CD14-positive monocyte (primary cell): ENCODE measurements around the gene OTOS. TPM values are rescaled to one million over a fixed set of nuclear protein-coding genes. Genes with fewer than 3 reads are reported as not detected.
A peak's percentile ranks its signal among the peaks of the same experiment; 100 is the strongest.

Experiments used
- DNase-seq, 3 donors: peaks; one replicate each; pipeline ENCODE4 v3.0.0-alpha.2; 2011 to 2022
- H2AFZ ChIP-seq: 2 replicates; pipeline ENCODE4 v1.6.0; 2012; ENCODE audit warnings: mild to moderate bottlenecking, low read depth, low read length, inconsistent platforms; ENCODE audit not compliant: insufficient read depth, poor library complexity, severe bottlenecking
- H3K27ac ChIP-seq, 2 donors: 1 replicate in 1 of 2; 2 replicates in 1 of 2; pipeline ENCODE4 v1.5.1; 2012 to 2013; ENCODE audit warnings: low read length in 2 of 2, control low read depth in 1 of 2, inconsistent platforms in 1 of 2, low read depth in 1 of 2, mild to moderate bottlenecking in 1 of 2
- H3K27me3 ChIP-seq, 2 donors: one replicate each; pipeline versions ENCODE4 v1.6.0 to v1.6.1; 2011 to 2013; ENCODE audit warnings: low read length in 2 of 2; ENCODE audit not compliant: control insufficient read depth in 2 of 2, insufficient read depth in 2 of 2
- H3K36me3 ChIP-seq, 2 donors: replicated peaks in 1 of 2; 1 replicate in 1 of 2; 2 replicates in 1 of 2; pipeline versions ENCODE4 v1.5.1 to v1.6.1; 2012 to 2013; ENCODE audit warnings: low read length in 2 of 2, control low read depth in 1 of 2, inconsistent platforms in 1 of 2, mild to moderate bottlenecking in 1 of 2; ENCODE audit not compliant: insufficient read depth in 2 of 2, control insufficient read depth in 1 of 2
- H3K4me1 ChIP-seq, 2 donors: 1 replicate in 1 of 2; 2 replicates in 1 of 2; pipeline versions ENCODE4 v1.5.1 to v1.6.1; 2012 to 2013; ENCODE audit warnings: low read length in 2 of 2, control low read depth in 1 of 2, inconsistent platforms in 1 of 2, mild to moderate bottlenecking in 1 of 2, moderate library complexity in 1 of 2; ENCODE audit not compliant: insufficient read depth in 2 of 2, control insufficient read depth in 1 of 2
- H3K4me2 ChIP-seq: replicated peaks from 2 replicates; pipeline ENCODE3; 2012; ENCODE audit warnings: low read length, moderate library complexity, mild to moderate bottlenecking; ENCODE audit not compliant: poor library complexity, severe bottlenecking; ENCODE audit errors: extremely low read depth
- H3K4me3 ChIP-seq, 3 experiments: fragments of 200-600 bp in 1 of 3; sonication (generic) in 1 of 3; replicated peaks in 1 of 3; 1 replicate in 2 of 3; 2 replicates in 1 of 3; pipeline ENCODE4 v1.5.1; 2011 to 2013; ENCODE audit warnings: low read length in 3 of 3, mild to moderate bottlenecking in 3 of 3, control low read depth in 2 of 3, low read depth in 2 of 3, inconsistent platforms in 1 of 3, moderate library complexity in 1 of 3
- H3K79me2 ChIP-seq: 2 replicates; pipeline ENCODE4 v1.6.0; 2012; ENCODE audit warnings: mild to moderate bottlenecking, control low read depth, inconsistent platforms, low read length, moderate library complexity; ENCODE audit not compliant: insufficient read depth
- H3K9ac ChIP-seq: 2 replicates; pipeline ENCODE4 v1.6.0; 2017; ENCODE audit warnings: low read length, mild to moderate bottlenecking; ENCODE audit not compliant: insufficient read depth, poor library complexity, severe bottlenecking
- H3K9me3 ChIP-seq, 2 donors: replicated peaks in 1 of 2; 1 replicate in 1 of 2; 2 replicates in 1 of 2; pipeline versions ENCODE4 v1.5.1 to v1.6.1; 2012 to 2013; ENCODE audit warnings: low read length in 2 of 2, control low read depth in 1 of 2; ENCODE audit not compliant: control insufficient read depth in 1 of 2, insufficient read depth in 1 of 2
- H4K20me1 ChIP-seq: 2 replicates; pipeline ENCODE4 v1.6.0; 2012; ENCODE audit warnings: mild to moderate bottlenecking, low read length, control low read depth, moderate library complexity; ENCODE audit not compliant: insufficient read depth
- H3K27ac Mint-ChIP-seq, 7 donors: one replicate each; pipeline ENCODE4 v1.8.0; 2020; ENCODE audit warnings: mild to moderate bottlenecking in 7 of 7, mixed read lengths in 7 of 7, moderate library complexity in 6 of 7, inconsistent platforms in 2 of 7
- H3K27me3 Mint-ChIP-seq, 3 donors: one replicate each; pipeline ENCODE4 v1.8.0; 2021 to 2022; ENCODE audit warnings: low read depth in 3 of 3, mild to moderate bottlenecking in 3 of 3, mixed read lengths in 3 of 3, moderate library complexity in 3 of 3, inconsistent platforms in 1 of 3
- H3K36me3 Mint-ChIP-seq, 2 donors: one replicate each; pipeline ENCODE4 v1.8.0; 2020; ENCODE audit warnings: mixed read lengths in 2 of 2, inconsistent platforms in 1 of 2, mild to moderate bottlenecking in 1 of 2
- H3K4me1 Mint-ChIP-seq: one replicate; pipeline ENCODE4 v1.8.0; 2020; ENCODE audit warnings: mild to moderate bottlenecking, mixed read lengths
- H3K4me3 Mint-ChIP-seq, 2 donors: one replicate each; pipeline ENCODE4 v1.8.0; 2020; ENCODE audit warnings: mild to moderate bottlenecking in 2 of 2, mixed read lengths in 2 of 2, moderate library complexity in 1 of 2
- H3K9me3 Mint-ChIP-seq, 7 donors: one replicate each; pipeline ENCODE4 v1.8.0; 2020 to 2022; ENCODE audit warnings: mixed read lengths in 7 of 7, mild to moderate bottlenecking in 6 of 7, moderate library complexity in 6 of 7, inconsistent platforms in 2 of 7
- WGBS: methylation state at CpG from one replicate; pipeline ENCODE4 v1.1.5; 2013; ENCODE audit warnings: missing lambda C conversion rate; ENCODE audit not compliant: insufficient coverage; 5-methylcytosine and 5-hydroxymethylcytosine counted together
- intact Hi-C, 2 donors: fragments of 100-400 bp; cut with micrococcal nuclease; formaldehyde crosslinking; loops; one replicate each; pipeline versions ENCODE4 v1.15.0 to v1.15.1; 2023
- polyA plus RNA-seq, 3 donors: library from polyadenylated mRNA; depleted of rRNA in 1 of 3; unstranded in 2 of 3; stranded (reverse) in 1 of 3; fragments of 300-500 nt in 2 of 3; fragments of >200 nt in 1 of 3; fragmentation: Illumina TruSeq in 2 of 3; gene quantifications; 1 replicate in 2 of 3; 2 replicates in 1 of 3; pipeline ENCODE4 v1.2.3, GENCODE V29; 2012 to 2021
- TF ChIP-seq, protein P1 (sequence below): fragments of 200-600 bp; IDR thresholded peaks from one replicate; pipeline ENCODE4 v1.8.0; 2022; ENCODE audit warnings: antibody characterized with exemption, mild to moderate bottlenecking

The OTOS gene
- polyA plus RNA-seq, 3 donors: not detected

DNA sequence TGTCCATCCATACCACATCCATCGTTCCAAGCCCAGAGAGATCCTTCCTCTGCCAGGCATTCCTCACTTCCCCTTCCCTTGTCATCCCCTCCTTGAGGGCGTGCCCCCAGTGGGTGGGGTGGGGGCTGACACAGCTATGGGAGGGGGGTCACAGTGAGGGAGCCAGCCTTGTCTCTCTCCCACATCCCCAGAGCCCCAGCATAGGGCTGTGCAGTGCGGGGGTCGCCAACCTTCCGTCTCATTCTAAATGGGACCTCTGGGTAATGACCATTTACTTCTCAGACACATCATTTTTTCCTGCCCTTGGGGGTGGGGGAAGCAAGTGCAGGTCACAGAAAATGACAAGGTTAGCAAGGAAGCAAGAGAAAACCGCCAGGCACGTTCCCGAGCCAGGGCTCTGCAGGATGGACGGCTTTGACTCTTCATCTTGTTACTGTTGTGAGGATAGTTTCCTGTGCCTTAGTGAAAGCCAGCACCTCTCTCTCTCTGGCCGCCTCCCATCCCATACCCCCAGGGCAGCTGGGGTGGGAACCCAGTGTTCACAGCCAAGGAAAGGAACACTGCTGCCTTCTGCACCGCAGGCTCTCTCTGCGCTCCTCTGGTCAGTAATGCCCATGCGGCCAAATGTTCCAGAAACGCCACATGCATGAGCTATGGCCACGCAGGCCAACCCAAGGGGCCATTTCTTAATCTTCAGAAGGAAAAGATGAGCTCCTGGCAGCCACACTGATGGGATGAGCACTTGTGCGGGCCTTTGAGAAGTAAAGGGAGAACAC, 22.7 kb upstream of the OTOS start:
- no peaks in the 10 kb centered on the region for H3K79me2 ChIP-seq
- peaks cover 11 to 26% of the 10 kb centered on the region in 2 donors for H3K9me3 ChIP-seq
- no peaks in the 10 kb centered on the region for H4K20me1 ChIP-seq
- H3K27ac Mint-ChIP-seq: no peak overlapping the region
- WGBS: 94% methylated on average over 9 of the region's 16 CpGs
- no peaks in the 10 kb centered on the region for H3K4me1 ChIP-seq
- intact Hi-C loops: no loop called here
- DNase-seq: no peak
- peak overlapping the region in 1 of 2 donors; percentile 17 for H3K4me3 Mint-ChIP-seq
- H2AFZ ChIP-seq: no peak overlapping the region
- no peak overlapping the region for H3K4me3 ChIP-seq
- H3K36me3 ChIP-seq: no peaks in the 10 kb centered on the region
- H3K9me3 Mint-ChIP-seq: peaks cover 10 to 33% (median 14%) of the 10 kb centered on the region in 7 donors
- no peaks in the 10 kb centered on the region for H3K27me3 ChIP-seq
- TF ChIP-seq, protein P1, sequence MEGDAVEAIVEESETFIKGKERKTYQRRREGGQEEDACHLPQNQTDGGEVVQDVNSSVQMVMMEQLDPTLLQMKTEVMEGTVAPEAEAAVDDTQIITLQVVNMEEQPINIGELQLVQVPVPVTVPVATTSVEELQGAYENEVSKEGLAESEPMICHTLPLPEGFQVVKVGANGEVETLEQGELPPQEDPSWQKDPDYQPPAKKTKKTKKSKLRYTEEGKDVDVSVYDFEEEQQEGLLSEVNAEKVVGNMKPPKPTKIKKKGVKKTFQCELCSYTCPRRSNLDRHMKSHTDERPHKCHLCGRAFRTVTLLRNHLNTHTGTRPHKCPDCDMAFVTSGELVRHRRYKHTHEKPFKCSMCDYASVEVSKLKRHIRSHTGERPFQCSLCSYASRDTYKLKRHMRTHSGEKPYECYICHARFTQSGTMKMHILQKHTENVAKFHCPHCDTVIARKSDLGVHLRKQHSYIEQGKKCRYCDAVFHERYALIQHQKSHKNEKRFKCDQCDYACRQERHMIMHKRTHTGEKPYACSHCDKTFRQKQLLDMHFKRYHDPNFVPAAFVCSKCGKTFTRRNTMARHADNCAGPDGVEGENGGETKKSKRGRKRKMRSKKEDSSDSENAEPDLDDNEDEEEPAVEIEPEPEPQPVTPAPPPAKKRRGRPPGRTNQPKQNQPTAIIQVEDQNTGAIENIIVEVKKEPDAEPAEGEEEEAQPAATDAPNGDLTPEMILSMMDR: no peak
- H3K9ac ChIP-seq: no peak overlapping the region
- no peak overlapping the region for H3K27ac ChIP-seq
- peaks cover 0 to 2% (median 0%) of the 10 kb centered on the region in 3 donors for H3K27me3 Mint-ChIP-seq
- no peaks in the 10 kb centered on the region for H3K36me3 Mint-ChIP-seq
- H3K4me1 Mint-ChIP-seq: no peaks in the 10 kb centered on the region
- H3K4me2 ChIP-seq: no peak overlapping the region

DNA sequence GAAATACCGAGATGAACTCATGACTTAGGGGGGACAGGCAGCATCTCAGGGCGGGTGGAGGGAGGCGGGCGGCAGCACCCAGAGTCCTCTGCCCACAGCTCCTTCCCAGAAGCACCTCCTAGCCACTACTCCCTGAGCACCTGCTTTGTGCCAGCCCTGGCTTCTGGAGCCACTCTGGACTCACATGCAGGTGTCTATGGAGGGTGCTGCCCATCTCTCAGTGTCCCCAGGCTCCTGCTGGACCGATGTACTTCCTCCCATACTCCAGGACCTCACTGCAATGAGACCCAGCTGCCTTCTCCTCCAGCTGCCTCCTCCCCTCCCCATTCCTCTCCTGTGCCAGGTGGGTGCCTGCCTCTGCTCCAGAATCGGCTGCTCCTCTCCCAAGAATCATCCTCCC, 22.1 kb upstream of the OTOS start:
- Mint-ChIP-seq H3K27ac (no peak overlapping the region), H3K36me3 (no peaks in the 10 kb centered on the region), H3K4me1 (no peaks in the 10 kb centered on the region), H3K4me3 (no peak overlapping the region), H3K27me3 (peaks cover 0 to 2% (median 1%) of the 10 kb centered on the region in 3 donors), H3K9me3 (peaks cover 10 to 32% (median 14%) of the 10 kb centered on the region in 7 donors)
- Histone ChIP-seq H3K79me2 (no peaks in the 10 kb centered on the region), H3K36me3 (no peaks in the 10 kb centered on the region), H3K4me2 (no peak overlapping the region), H3K27ac (no peak overlapping the region), H4K20me1 (no peaks in the 10 kb centered on the region), H2AFZ (no peak overlapping the region), H3K9ac (no peak overlapping the region), H3K4me1 (no peaks in the 10 kb centered on the region), H3K27me3 (no peaks in the 10 kb centered on the region), H3K9me3 (peaks cover 11 to 26% of the 10 kb centered on the region in 2 donors), H3K4me3 (no peak overlapping the region)
- DNase-seq: no peak
- 90% methylated on average over 6 of the region's 6 CpGs for WGBS
- intact Hi-C loops: no loop called here
- TF ChIP-seq, protein P1: no peak
